HepG2 (cell line): Measurements from ENCODE around the gene EXOC6B. TPM values are rescaled to one million over a fixed set of nuclear protein-coding genes. Genes with fewer than 3 reads are reported as not detected.

Source experiments
- ATAC-seq: fragments of 200-7000 bp; cut with Tn5 transposase; 3 replicates; pipeline ENCODE4 v1.9.1; 2020; ENCODE audit warnings: mild to moderate bottlenecking, moderate library complexity
- BruUV-seq: library from RNA; stranded (reverse); fragments of 400-500 nt; replicated peaks from 2 replicates; lab custom pipeline; 2021; lab: Mats Ljungman, UMichigan
- CTCF ChIA-PET: fragments of 300-600 bp; formaldehyde crosslinking; extraction: SDS; loops from one replicate; lab custom pipeline; 2021; ENCODE audit warnings: low total read pairs, inconsistent platforms, low intra/inter-chr PET ratio; lab: Yijun Ruan, JAX
- POLR2A ChIA-PET: fragments of 350-600 bp; sonication (Branson Sonifier 250); formaldehyde crosslinking; loops from one replicate; lab custom pipeline; 2020; ENCODE audit warnings: antibody characterized with exemption, inconsistent platforms; lab: Yijun Ruan, JAX
- DNase-seq: peaks from one replicate; pipeline ENCODE4 v3.0.0-alpha.2; 2015; ENCODE audit warnings: low spot score
- FAIRE-seq: peaks from 3 replicates; lab custom pipeline; 2011; peaks lifted over from hg19 to GRCh38; lab: Jason Lieb, UNC
- H2AFZ ChIP-seq: one replicate; pipeline ENCODE4 v1.6.1; 2011; ENCODE audit warnings: low read length, inconsistent platforms
- H3K27ac ChIP-seq: fragments of 300-600 bp; 3 replicates; pipeline ENCODE4 v1.8.0; 2011; ENCODE audit warnings: mixed run types, mild to moderate bottlenecking, mixed read lengths, low read length, inconsistent platforms; ENCODE audit not compliant: insufficient read depth; ENCODE audit errors: extremely low read length
- H3K27me3 ChIP-seq, 2 experiments: fragments of 200-600 bp in 1 of 2; 2 replicates in 1 of 2; 3 replicates in 1 of 2; pipeline versions ENCODE4 v1.6.0 to v1.8.0; 2011; ENCODE audit warnings: low read length in 2 of 2, mild to moderate bottlenecking in 2 of 2, moderate library complexity in 2 of 2, inconsistent platforms in 1 of 2; ENCODE audit not compliant: insufficient read depth in 2 of 2, control insufficient read depth in 1 of 2
- H3K36me3 ChIP-seq, 2 experiments: fragments of 200-600 bp in 1 of 2; replicated peaks in 1 of 2; 2 replicates in 1 of 2; 3 replicates in 1 of 2; pipeline versions ENCODE4 v1.5.1 to v1.8.0; 2011; ENCODE audit warnings: low read length in 2 of 2, inconsistent platforms in 1 of 2; ENCODE audit not compliant: insufficient read depth in 2 of 2, control insufficient read depth in 1 of 2
- H3K4me1 ChIP-seq: 2 replicates; pipeline ENCODE4 v1.5.1; 2012; ENCODE audit warnings: low read length, inconsistent platforms; ENCODE audit not compliant: insufficient read depth
- H3K4me2 ChIP-seq: 2 replicates; pipeline ENCODE4 v1.6.0; 2011; ENCODE audit warnings: low read depth, low read length, inconsistent platforms
- H3K4me3 ChIP-seq, 3 experiments: fragments of 200-600 bp in 1 of 3; sonication (generic), shearing (Covaris generic) in 1 of 3; replicated peaks in 1 of 3; 2 replicates each; pipeline ENCODE4 v1.5.1; 2011 to 2016; ENCODE audit warnings: low read length in 3 of 3, inconsistent platforms in 2 of 3, low read depth in 2 of 3, mild to moderate bottlenecking in 2 of 3, control low read depth in 1 of 3, mixed read lengths in 1 of 3; ENCODE audit not compliant: insufficient read depth in 1 of 3
- H3K79me2 ChIP-seq: one replicate; pipeline ENCODE4 v1.6.1; 2011; ENCODE audit warnings: low read length, inconsistent platforms; ENCODE audit not compliant: insufficient read depth
- H3K9ac ChIP-seq: 2 replicates; pipeline ENCODE4 v1.6.0; 2011; ENCODE audit warnings: mild to moderate bottlenecking, low read depth, low read length, inconsistent platforms; ENCODE audit not compliant: insufficient read depth
- H3K9me3 ChIP-seq: 2 replicates; pipeline ENCODE4 v1.5.1; 2012; ENCODE audit warnings: mild to moderate bottlenecking, low read length
- H4K20me1 ChIP-seq: 2 replicates; pipeline ENCODE4 v1.6.0; 2011; ENCODE audit warnings: inconsistent platforms, mild to moderate bottlenecking, low read length, moderate library complexity; ENCODE audit not compliant: insufficient read depth
- BCL6 ChIP-seq: IDR thresholded peaks from 2 replicates; pipeline ENCODE4 v1.6.1; 2016; ENCODE audit warnings: missing genetic modification reagents, missing compliant biosample characterization
- DPF2 ChIP-seq: sonication (generic); formaldehyde crosslinking; IDR thresholded peaks from 2 replicates; pipeline ENCODE4 v1.4.0; 2020; ENCODE audit warnings: mild to moderate bottlenecking, low read depth, missing genetic modification reagents, borderline replicate concordance
- HNF4A ChIP-seq: sonication (generic); formaldehyde crosslinking; IDR thresholded peaks from 2 replicates; pipeline ENCODE4 v1.4.0; 2020; ENCODE audit warnings: missing genetic modification reagents
- SRSF1 ChIP-seq: fragments of 200-400 bp; formaldehyde crosslinking; optimal IDR thresholded peaks from 2 replicates; pipeline ENCODE3; 2017; ENCODE audit warnings: mild to moderate bottlenecking, low read depth, low read length, moderate library complexity
- ZNF282 ChIP-seq: fragments of 450-650 bp; IDR thresholded peaks from 2 replicates; pipeline ENCODE4 v1.6.1; 2018; ENCODE audit not compliant: partially characterized antibody
- WGBS: methylation state at CpG from one replicate; pipeline ENCODE4 v1.1.6; 2017; ENCODE audit warnings: low lambda C conversion rate; 5-methylcytosine and 5-hydroxymethylcytosine counted together
- in situ Hi-C: cut with HindIII; loops from 2 replicates; pipeline ENCODE4 v1.10.0; 2017; ENCODE audit warnings: low pct_unique_long_range_greater_than_20kb; ENCODE audit not compliant: extremely low pct_ligation_motif_present
- intact Hi-C: fragments of 100-400 bp; cut with micrococcal nuclease; formaldehyde crosslinking; loops from one replicate; pipeline ENCODE4 v1.10.0; 2022; ENCODE audit not compliant: unreplicated experiment
- polyA plus RNA-seq, 8 experiments: library from polyadenylated mRNA; depleted of rRNA in 3 of 8; stranded (reverse) in 7 of 8; unstranded in 1 of 8; fragments of >200 nt; fragmentation: Illumina TruSeq in 4 of 8; extraction: Trizol in 4 of 8; gene quantifications; 2 replicates each; pipeline versions ENCODE4 v1.2.1 to v1.2.3, GENCODE V29; 2011 to 2016; ENCODE audit warnings: low read depth in 4 of 8, missing spikeins in 1 of 8, mixed read lengths in 1 of 8; ENCODE audit not compliant: insufficient read depth in 1 of 8
- total RNA-seq, 5 experiments: library from RNA; depleted of rRNA; stranded (reverse); fragments of >200 nt; fragmentation: Illumina TruSeq; extraction: Trizol; gene quantifications; 2 replicates each; pipeline ENCODE4 v1.2.3, GENCODE V29; 2016; ENCODE audit warnings: low read depth in 1 of 5
- TF ChIP-seq, protein P1 (sequence below): sonication (generic); formaldehyde crosslinking; IDR thresholded peaks from 2 replicates; pipeline ENCODE4 v1.4.0; 2020; ENCODE audit warnings: missing genetic modification reagents, low read depth, mild to moderate bottlenecking, borderline replicate concordance
- TF ChIP-seq, protein P2 (sequence below): sonication (generic); formaldehyde crosslinking; IDR thresholded peaks from 2 replicates; pipeline ENCODE4 v1.4.0; 2020; ENCODE audit warnings: missing genetic modification reagents, mild to moderate bottlenecking, borderline replicate concordance
- TF ChIP-seq, protein P3 (sequence below): sonication (generic); formaldehyde crosslinking; IDR thresholded peaks from 2 replicates; pipeline ENCODE4 v1.4.0; 2020; ENCODE audit warnings: mild to moderate bottlenecking, missing genetic modification reagents
- TF ChIP-seq, protein P4 (sequence below): IDR thresholded peaks from 2 replicates; pipeline ENCODE4 v1.4.0; 2020; ENCODE audit warnings: mild to moderate bottlenecking, missing genetic modification reagents
- TF ChIP-seq, protein P5 (sequence below): sonication (generic); formaldehyde crosslinking; conservative IDR thresholded peaks from 2 replicates; pipeline ENCODE4 v1.4.0; 2020; ENCODE audit warnings: missing genetic modification reagents

EXOC6B gene
- total and polyA plus RNA-seq, 2 of the 13 experiments (the other 11 are each of a cell fraction or from before 2014, with no cell fraction given), result 9.1 to 15.9 TPM

DNA sequence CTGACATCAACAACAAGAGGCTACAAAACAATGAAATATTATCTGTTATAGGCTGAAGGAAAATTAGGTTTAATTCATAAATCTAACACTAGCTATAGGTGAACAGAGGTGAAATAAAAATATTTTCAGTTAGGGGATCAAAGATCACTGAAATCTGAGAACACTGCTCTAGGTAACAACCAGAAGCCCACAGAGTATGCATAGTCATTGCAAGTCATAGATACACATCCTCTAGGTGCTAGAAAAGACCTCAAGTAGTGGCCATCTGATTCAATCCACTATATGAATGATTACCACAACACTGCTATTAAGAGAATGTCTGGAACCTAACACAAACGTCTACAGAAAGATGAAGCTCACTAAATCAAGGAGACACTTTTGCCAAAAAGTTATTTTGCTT, 413.6 kb downstream of the EXOC6B start:
- Histone ChIP-seq H2AFZ (no peak overlapping the region), H3K4me1 (peaks cover 13% of the 10 kb centered on the region), H3K9me3 (no peaks in the 10 kb centered on the region), H4K20me1 (no peaks in the 10 kb centered on the region), H3K4me2 (no peak overlapping the region), H3K36me3 (no peaks in the 10 kb centered on the region), H3K27ac (no peak overlapping the region), H3K27me3 (no peaks in the 10 kb centered on the region; a peak in 1 of 5 replicates), H3K79me2 (no peaks in the 10 kb centered on the region), H3K9ac (no peak overlapping the region), H3K4me3 (no peak overlapping the region)
- WGBS, result 52% methylated on average over 1 of the region's 1 CpG
- peak; percentile 39 for FAIRE-seq
- peak; percentile 65; the same call in 2 of the 3 replicates for ATAC-seq
- in situ Hi-C loops (no loop called here), intact Hi-C loops (no loop called here)
- DNase-seq, result peak; percentile 36
- ChIA-PET POLR2A (no interaction called here), CTCF (no interaction called here)
- no TSS peak for BruUV-seq
- TF ChIP-seq BCL6 (no peak), HNF4A (CRISPR knock-in tag) (peak; percentile 43; the same call in 1 of the 2 replicates), SRSF1 (no peak), ZNF282 (no peak), DPF2 (CRISPR knock-in tag) (no peak)
- TF ChIP-seq, protein P1, sequence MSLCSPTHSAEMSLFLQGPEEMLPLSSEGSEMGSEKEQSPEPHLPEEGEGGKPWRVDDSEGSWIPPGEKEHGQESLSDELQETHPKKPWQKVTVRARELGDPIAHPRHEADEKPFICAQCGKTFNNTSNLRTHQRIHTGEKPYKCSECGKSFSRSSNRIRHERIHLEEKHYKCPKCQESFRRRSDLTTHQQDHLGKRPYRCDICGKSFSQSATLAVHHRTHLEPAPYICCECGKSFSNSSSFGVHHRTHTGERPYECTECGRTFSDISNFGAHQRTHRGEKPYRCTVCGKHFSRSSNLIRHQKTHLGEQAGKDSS (CRISPR knock-in tag), result no peak
- TF ChIP-seq, protein P2, sequence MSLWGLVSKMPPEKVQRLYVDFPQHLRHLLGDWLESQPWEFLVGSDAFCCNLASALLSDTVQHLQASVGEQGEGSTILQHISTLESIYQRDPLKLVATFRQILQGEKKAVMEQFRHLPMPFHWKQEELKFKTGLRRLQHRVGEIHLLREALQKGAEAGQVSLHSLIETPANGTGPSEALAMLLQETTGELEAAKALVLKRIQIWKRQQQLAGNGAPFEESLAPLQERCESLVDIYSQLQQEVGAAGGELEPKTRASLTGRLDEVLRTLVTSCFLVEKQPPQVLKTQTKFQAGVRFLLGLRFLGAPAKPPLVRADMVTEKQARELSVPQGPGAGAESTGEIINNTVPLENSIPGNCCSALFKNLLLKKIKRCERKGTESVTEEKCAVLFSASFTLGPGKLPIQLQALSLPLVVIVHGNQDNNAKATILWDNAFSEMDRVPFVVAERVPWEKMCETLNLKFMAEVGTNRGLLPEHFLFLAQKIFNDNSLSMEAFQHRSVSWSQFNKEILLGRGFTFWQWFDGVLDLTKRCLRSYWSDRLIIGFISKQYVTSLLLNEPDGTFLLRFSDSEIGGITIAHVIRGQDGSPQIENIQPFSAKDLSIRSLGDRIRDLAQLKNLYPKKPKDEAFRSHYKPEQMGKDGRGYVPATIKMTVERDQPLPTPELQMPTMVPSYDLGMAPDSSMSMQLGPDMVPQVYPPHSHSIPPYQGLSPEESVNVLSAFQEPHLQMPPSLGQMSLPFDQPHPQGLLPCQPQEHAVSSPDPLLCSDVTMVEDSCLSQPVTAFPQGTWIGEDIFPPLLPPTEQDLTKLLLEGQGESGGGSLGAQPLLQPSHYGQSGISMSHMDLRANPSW (CRISPR knock-in tag), result no peak
- TF ChIP-seq, protein P3, sequence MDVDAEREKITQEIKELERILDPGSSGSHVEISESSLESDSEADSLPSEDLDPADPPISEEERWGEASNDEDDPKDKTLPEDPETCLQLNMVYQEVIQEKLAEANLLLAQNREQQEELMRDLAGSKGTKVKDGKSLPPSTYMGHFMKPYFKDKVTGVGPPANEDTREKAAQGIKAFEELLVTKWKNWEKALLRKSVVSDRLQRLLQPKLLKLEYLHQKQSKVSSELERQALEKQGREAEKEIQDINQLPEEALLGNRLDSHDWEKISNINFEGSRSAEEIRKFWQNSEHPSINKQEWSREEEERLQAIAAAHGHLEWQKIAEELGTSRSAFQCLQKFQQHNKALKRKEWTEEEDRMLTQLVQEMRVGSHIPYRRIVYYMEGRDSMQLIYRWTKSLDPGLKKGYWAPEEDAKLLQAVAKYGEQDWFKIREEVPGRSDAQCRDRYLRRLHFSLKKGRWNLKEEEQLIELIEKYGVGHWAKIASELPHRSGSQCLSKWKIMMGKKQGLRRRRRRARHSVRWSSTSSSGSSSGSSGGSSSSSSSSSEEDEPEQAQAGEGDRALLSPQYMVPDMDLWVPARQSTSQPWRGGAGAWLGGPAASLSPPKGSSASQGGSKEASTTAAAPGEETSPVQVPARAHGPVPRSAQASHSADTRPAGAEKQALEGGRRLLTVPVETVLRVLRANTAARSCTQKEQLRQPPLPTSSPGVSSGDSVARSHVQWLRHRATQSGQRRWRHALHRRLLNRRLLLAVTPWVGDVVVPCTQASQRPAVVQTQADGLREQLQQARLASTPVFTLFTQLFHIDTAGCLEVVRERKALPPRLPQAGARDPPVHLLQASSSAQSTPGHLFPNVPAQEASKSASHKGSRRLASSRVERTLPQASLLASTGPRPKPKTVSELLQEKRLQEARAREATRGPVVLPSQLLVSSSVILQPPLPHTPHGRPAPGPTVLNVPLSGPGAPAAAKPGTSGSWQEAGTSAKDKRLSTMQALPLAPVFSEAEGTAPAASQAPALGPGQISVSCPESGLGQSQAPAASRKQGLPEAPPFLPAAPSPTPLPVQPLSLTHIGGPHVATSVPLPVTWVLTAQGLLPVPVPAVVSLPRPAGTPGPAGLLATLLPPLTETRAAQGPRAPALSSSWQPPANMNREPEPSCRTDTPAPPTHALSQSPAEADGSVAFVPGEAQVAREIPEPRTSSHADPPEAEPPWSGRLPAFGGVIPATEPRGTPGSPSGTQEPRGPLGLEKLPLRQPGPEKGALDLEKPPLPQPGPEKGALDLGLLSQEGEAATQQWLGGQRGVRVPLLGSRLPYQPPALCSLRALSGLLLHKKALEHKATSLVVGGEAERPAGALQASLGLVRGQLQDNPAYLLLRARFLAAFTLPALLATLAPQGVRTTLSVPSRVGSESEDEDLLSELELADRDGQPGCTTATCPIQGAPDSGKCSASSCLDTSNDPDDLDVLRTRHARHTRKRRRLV (CRISPR knock-in tag), result no peak
- TF ChIP-seq, protein P4, sequence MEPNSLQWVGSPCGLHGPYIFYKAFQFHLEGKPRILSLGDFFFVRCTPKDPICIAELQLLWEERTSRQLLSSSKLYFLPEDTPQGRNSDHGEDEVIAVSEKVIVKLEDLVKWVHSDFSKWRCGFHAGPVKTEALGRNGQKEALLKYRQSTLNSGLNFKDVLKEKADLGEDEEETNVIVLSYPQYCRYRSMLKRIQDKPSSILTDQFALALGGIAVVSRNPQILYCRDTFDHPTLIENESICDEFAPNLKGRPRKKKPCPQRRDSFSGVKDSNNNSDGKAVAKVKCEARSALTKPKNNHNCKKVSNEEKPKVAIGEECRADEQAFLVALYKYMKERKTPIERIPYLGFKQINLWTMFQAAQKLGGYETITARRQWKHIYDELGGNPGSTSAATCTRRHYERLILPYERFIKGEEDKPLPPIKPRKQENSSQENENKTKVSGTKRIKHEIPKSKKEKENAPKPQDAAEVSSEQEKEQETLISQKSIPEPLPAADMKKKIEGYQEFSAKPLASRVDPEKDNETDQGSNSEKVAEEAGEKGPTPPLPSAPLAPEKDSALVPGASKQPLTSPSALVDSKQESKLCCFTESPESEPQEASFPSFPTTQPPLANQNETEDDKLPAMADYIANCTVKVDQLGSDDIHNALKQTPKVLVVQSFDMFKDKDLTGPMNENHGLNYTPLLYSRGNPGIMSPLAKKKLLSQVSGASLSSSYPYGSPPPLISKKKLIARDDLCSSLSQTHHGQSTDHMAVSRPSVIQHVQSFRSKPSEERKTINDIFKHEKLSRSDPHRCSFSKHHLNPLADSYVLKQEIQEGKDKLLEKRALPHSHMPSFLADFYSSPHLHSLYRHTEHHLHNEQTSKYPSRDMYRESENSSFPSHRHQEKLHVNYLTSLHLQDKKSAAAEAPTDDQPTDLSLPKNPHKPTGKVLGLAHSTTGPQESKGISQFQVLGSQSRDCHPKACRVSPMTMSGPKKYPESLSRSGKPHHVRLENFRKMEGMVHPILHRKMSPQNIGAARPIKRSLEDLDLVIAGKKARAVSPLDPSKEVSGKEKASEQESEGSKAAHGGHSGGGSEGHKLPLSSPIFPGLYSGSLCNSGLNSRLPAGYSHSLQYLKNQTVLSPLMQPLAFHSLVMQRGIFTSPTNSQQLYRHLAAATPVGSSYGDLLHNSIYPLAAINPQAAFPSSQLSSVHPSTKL (CRISPR knock-in tag), result no peak
- TF ChIP-seq, protein P5, sequence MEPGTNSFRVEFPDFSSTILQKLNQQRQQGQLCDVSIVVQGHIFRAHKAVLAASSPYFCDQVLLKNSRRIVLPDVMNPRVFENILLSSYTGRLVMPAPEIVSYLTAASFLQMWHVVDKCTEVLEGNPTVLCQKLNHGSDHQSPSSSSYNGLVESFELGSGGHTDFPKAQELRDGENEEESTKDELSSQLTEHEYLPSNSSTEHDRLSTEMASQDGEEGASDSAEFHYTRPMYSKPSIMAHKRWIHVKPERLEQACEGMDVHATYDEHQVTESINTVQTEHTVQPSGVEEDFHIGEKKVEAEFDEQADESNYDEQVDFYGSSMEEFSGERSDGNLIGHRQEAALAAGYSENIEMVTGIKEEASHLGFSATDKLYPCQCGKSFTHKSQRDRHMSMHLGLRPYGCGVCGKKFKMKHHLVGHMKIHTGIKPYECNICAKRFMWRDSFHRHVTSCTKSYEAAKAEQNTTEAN (CRISPR knock-in tag), result no peak
